H1 (cell line): Measurements from ENCODE around the gene FMNL2. TPM values are rescaled to one million over a fixed set of nuclear protein-coding genes. Genes with fewer than 3 reads are reported as not detected.

Source experiments
- CTCF ChIA-PET: fragments of 300-600 bp; sonication (Branson Sonifier 250); formaldehyde crosslinking; loops from one replicate; lab custom pipeline; 2021; ENCODE audit not compliant: partially characterized antibody; lab: Charles Lee
- POLR2A ChIA-PET: fragments of 300-600 bp; sonication (Branson Sonifier 250); formaldehyde crosslinking; loops from one replicate; lab custom pipeline; 2021; ENCODE audit warnings: inconsistent platforms; ENCODE audit not compliant: partially characterized antibody; lab: Charles Lee
- DNase-seq, 2 experiments: peaks; one replicate each; pipeline versions ENCODE4 v3.0.0 to v3.0.0-alpha.2; 2010 to 2022; ENCODE audit warnings: low spot score in 2 of 2, low read depth in 1 of 2, mixed read lengths in 1 of 2
- FAIRE-seq: peaks from 2 replicates; lab custom pipeline; 2011; peaks lifted over from hg19 to GRCh38; lab: Jason Lieb, UNC
- H2AFZ ChIP-seq: 2 replicates; pipeline ENCODE4 v1.8.1; 2012; ENCODE audit warnings: low read length, inconsistent platforms
- H2AK5ac ChIP-seq: 2 replicates; pipeline ENCODE4 v1.6.1; 2013; ENCODE audit warnings: low read depth, low read length
- H2BK120ac ChIP-seq: replicated peaks from 2 replicates; pipeline ENCODE3; 2013; ENCODE audit warnings: low read depth, low read length, inconsistent platforms
- H2BK12ac ChIP-seq: 2 replicates; pipeline ENCODE4 v1.6.1; 2013; ENCODE audit warnings: low read depth, low read length
- H2BK15ac ChIP-seq: 2 replicates; pipeline ENCODE4 v1.6.1; 2013; ENCODE audit warnings: low read length
- H2BK20ac ChIP-seq: 2 replicates; pipeline ENCODE4 v1.6.1; 2013; ENCODE audit warnings: low read length
- H2BK5ac ChIP-seq: 2 replicates; pipeline ENCODE4 v1.6.1; 2013; ENCODE audit warnings: low read depth, low read length
- H3K14ac ChIP-seq: 2 replicates; pipeline ENCODE4 v1.6.1; 2013; ENCODE audit warnings: inconsistent platforms; ENCODE audit not compliant: insufficient read length
- H3K18ac ChIP-seq: 2 replicates; pipeline ENCODE4 v1.6.1; 2013; ENCODE audit warnings: low read length; ENCODE audit errors: extremely low read depth
- H3K23ac ChIP-seq: 2 replicates; pipeline ENCODE4 v1.6.1; 2013; ENCODE audit warnings: inconsistent platforms; ENCODE audit not compliant: insufficient read length
- H3K23me2 ChIP-seq: 2 replicates; pipeline ENCODE4 v1.6.1; 2013; ENCODE audit warnings: low read depth, low read length
- H3K27ac ChIP-seq: 2 replicates; pipeline ENCODE4 v1.6.1; 2011; ENCODE audit warnings: low read depth, low read length, inconsistent platforms
- H3K27me3 ChIP-seq, 4 experiments: replicated peaks in 1 of 4; 1 replicate in 1 of 4; 2 replicates in 3 of 4; pipeline versions ENCODE4 v1.6.1 to v1.8.1; 2011 to 2013; ENCODE audit warnings: low read length in 3 of 4, mild to moderate bottlenecking in 3 of 4, inconsistent platforms in 2 of 4, mixed read lengths in 2 of 4, moderate library complexity in 1 of 4; ENCODE audit not compliant: control insufficient read depth in 3 of 4, insufficient read depth in 3 of 4; ENCODE audit errors: extremely low read depth in 1 of 4
- H3K36me3 ChIP-seq, 4 experiments: 2 replicates each; pipeline versions ENCODE4 v1.6.1 to v1.8.1; 2011 to 2013; ENCODE audit warnings: mild to moderate bottlenecking in 4 of 4, low read length in 3 of 4, moderate library complexity in 2 of 4, control low read depth in 1 of 4, inconsistent platforms in 1 of 4; ENCODE audit not compliant: insufficient read depth in 4 of 4, control insufficient read depth in 2 of 4
- H3K4ac ChIP-seq: replicated peaks from 2 replicates; pipeline ENCODE3; 2013; ENCODE audit warnings: low read length, low read depth, mixed read lengths, inconsistent platforms; ENCODE audit not compliant: insufficient read length
- H3K4me1 ChIP-seq, 4 experiments: replicated peaks in 1 of 4; 1 replicate in 1 of 4; 2 replicates in 3 of 4; pipeline versions ENCODE4 v1.6.1 to v1.8.1; 2011 to 2013; ENCODE audit warnings: low read length in 3 of 4, inconsistent platforms in 2 of 4, mixed read lengths in 1 of 4; ENCODE audit not compliant: insufficient read depth in 4 of 4, control insufficient read depth in 3 of 4
- H3K4me2 ChIP-seq, 2 experiments: 2 replicates each; pipeline versions ENCODE4 v1.6.1 to v1.8.1; 2011 to 2013; ENCODE audit warnings: low read depth in 2 of 2, low read length in 2 of 2, control low read depth in 1 of 2, inconsistent platforms in 1 of 2, mild to moderate bottlenecking in 1 of 2; ENCODE audit not compliant: insufficient read depth in 1 of 2
- H3K4me3 ChIP-seq, 4 experiments: fragments of 200-600, 300-600 bp in 1 of 4; sonication (generic), shearing (Covaris generic), sonication (Bioruptor Twin) in 1 of 4; 2 replicates each; pipeline versions ENCODE4 v1.5.1 to v1.8.1; 2011 to 2016; ENCODE audit warnings: low read length in 4 of 4, low read depth in 3 of 4, control low read depth in 2 of 4, inconsistent platforms in 2 of 4, mild to moderate bottlenecking in 2 of 4, mixed read lengths in 1 of 4, moderate library complexity in 1 of 4; ENCODE audit not compliant: insufficient read depth in 2 of 4; ENCODE audit errors: extremely low read depth in 1 of 4
- H3K56ac ChIP-seq: replicated peaks from 2 replicates; pipeline ENCODE3; 2013; ENCODE audit warnings: low read depth, mild to moderate bottlenecking, mixed read lengths, low read length, inconsistent platforms; ENCODE audit not compliant: insufficient read length
- H3K79me1 ChIP-seq: 2 replicates; pipeline ENCODE4 v1.6.1; 2013; ENCODE audit warnings: low read depth, low read length, control low read depth
- H3K79me2 ChIP-seq, 2 experiments: 2 replicates each; pipeline versions ENCODE4 v1.6.1 to v1.8.1; 2012 to 2013; ENCODE audit warnings: low read length in 2 of 2, mild to moderate bottlenecking in 2 of 2, inconsistent platforms in 1 of 2; ENCODE audit not compliant: insufficient read depth in 2 of 2, control insufficient read depth in 1 of 2
- H3K9ac ChIP-seq, 4 experiments: replicated peaks in 1 of 4; 1 replicate in 1 of 4; 2 replicates in 3 of 4; pipeline versions ENCODE4 v1.6.1 to v1.8.1; 2011 to 2013; ENCODE audit warnings: low read depth in 3 of 4, low read length in 3 of 4, control low read depth in 2 of 4, mild to moderate bottlenecking in 2 of 4, moderate library complexity in 2 of 4, inconsistent platforms in 1 of 4; ENCODE audit errors: extremely low read depth in 1 of 4
- H3K9me3 ChIP-seq, 2 experiments: 2 replicates each; pipeline versions ENCODE4 v1.6.1 to v1.8.1; 2012 to 2013; ENCODE audit warnings: mild to moderate bottlenecking in 2 of 2, moderate library complexity in 2 of 2, control low read depth in 1 of 2, inconsistent platforms in 1 of 2, low read depth in 1 of 2, low read length in 1 of 2, mixed read lengths in 1 of 2; ENCODE audit not compliant: insufficient read depth in 2 of 2
- H4K20me1 ChIP-seq, 2 experiments: replicated peaks in 1 of 2; 2 replicates each; pipeline versions ENCODE3 to v1.8.1; 2011 to 2013; ENCODE audit warnings: inconsistent platforms in 2 of 2, low read length in 2 of 2, mild to moderate bottlenecking in 1 of 2; ENCODE audit not compliant: insufficient read depth in 2 of 2, control insufficient read depth in 1 of 2
- H4K5ac ChIP-seq: 2 replicates; pipeline ENCODE4 v1.6.1; 2013; ENCODE audit warnings: low read length, low read depth, mixed read lengths, inconsistent platforms; ENCODE audit not compliant: insufficient read length
- H4K8ac ChIP-seq: 2 replicates; pipeline ENCODE4 v1.8.0; 2013; ENCODE audit warnings: mild to moderate bottlenecking, moderate library complexity, low read length, inconsistent platforms; ENCODE audit not compliant: insufficient read depth; ENCODE audit errors: extremely low read depth
- H4K91ac ChIP-seq: replicated peaks from 2 replicates; pipeline ENCODE3; 2013; ENCODE audit warnings: low read length, mixed read lengths, inconsistent platforms; ENCODE audit not compliant: insufficient read length
- CBX8 ChIP-seq: fragments of 300-800, 300-1000 bp; sonication (generic); IDR thresholded peaks from 2 replicates; pipeline ENCODE4 v1.7.1; 2016; ENCODE audit warnings: low read depth, low read length, borderline replicate concordance
- KDM5A ChIP-seq: fragments of 200-600 bp; IDR thresholded peaks from 2 replicates; pipeline ENCODE4 v1.7.1; 2012; ENCODE audit warnings: mild to moderate bottlenecking, low read length, inconsistent platforms, mixed read lengths
- YY1 ChIP-seq: IDR thresholded peaks from 2 replicates; pipeline ENCODE4 v1.6.1; 2011; ENCODE audit warnings: low read depth, mild to moderate bottlenecking, low read length
- WGBS, 2 experiments: shearing (Covaris generic) in 1 of 2; methylation state at CpG; one replicate each; pipeline versions ENCODE4 v1.1.6 to v1.1.7; 2013 to 2015; ENCODE audit warnings: low lambda C conversion rate in 2 of 2, mixed read lengths in 2 of 2, inconsistent platforms in 1 of 2, low coverage in 1 of 2, missing lambda C conversion rate in 1 of 2; ENCODE audit not compliant: insufficient replicate concordance in 2 of 2, insufficient coverage in 1 of 2, insufficient read length in 1 of 2; ENCODE audit errors: extremely low coverage in 1 of 2, missing lambda C conversion rate in 1 of 2; 5-methylcytosine and 5-hydroxymethylcytosine counted together
- polyA plus RNA-seq, 7 experiments: library from polyadenylated mRNA; depleted of rRNA in 3 of 7; stranded (reverse) in 5 of 7; unstranded in 2 of 7; fragments of >200 nt in 5 of 7; fragments of 200-250 nt in 2 of 7; gene quantifications; 1 replicate in 5 of 7; 2 replicates in 1 of 7; 4 replicates in 1 of 7; pipeline versions ENCODE4 v1.2.1 to v1.2.3, GENCODE V29; 2011 to 2013; ENCODE audit warnings: missing spikeins in 2 of 7, mixed read lengths in 2 of 7
- total RNA-seq: library from RNA; stranded (reverse); fragmentation: NEBNext Ultra II Directional; extraction: Animal tissue kit (Norgen Biotek cat#: 25700); gene quantifications from 2 replicates; pipeline ENCODE4 v1.2.1, GENCODE V29; 2021
- TF ChIP-seq, protein P1 (sequence below): IDR thresholded peaks from 2 replicates; pipeline ENCODE4 v1.6.1; 2012; ENCODE audit warnings: inconsistent platforms
- TF ChIP-seq, protein P2 (sequence below): IDR thresholded peaks from 2 replicates; pipeline ENCODE4 v1.6.1; 2011; ENCODE audit warnings: low read depth, mild to moderate bottlenecking, low read length; ENCODE audit not compliant: insufficient read depth

FMNL2 gene
- total and polyA plus RNA-seq, 2 of the 8 experiments (the other 6 are each of a cell fraction or from before 2014, with no cell fraction given), result 15.5 to 45.1 TPM

DNA sequence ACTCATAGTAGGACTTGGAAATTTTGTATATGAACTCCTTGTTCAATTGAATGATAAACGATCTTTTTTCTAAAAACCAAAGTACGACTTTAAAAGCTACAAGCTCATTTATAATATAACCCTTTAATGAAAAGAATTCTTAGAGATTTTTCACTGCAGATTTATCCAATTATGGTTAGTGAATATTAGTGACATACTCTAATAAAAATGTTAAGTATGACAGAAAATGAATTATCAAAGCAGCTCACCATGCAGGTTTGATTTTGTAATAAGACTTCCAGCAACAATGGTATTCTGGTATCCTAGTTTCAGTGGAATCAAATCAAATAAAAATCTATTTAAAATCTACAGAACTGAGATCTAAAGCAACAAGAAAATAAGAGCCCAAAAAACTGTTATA is 343.8 kb downstream of the FMNL2 start:
- no peak for DNase-seq
- H3K27ac ChIP-seq, result no peak overlapping the region
- no peak overlapping the region for H3K23ac ChIP-seq
- no peaks in the 10 kb centered on the region for H3K27me3 ChIP-seq
- no peak overlapping the region for H4K8ac ChIP-seq
- no peak overlapping the region for H4K5ac ChIP-seq
- no peak overlapping the region for H3K4me2 ChIP-seq
- POLR2A ChIA-PET, result no interaction called here
- H3K4ac ChIP-seq, result no peak overlapping the region
- 0 out of 4 replicates have a peak, but pooled peaks cover 2 to 3% of the 10 kb centered on the region in 2 experiments for H3K9me3 ChIP-seq
- H2BK15ac ChIP-seq, result no peak overlapping the region
- no peak overlapping the region for H3K14ac ChIP-seq
- no peaks in the 10 kb centered on the region for H3K23me2 ChIP-seq
- H2BK5ac ChIP-seq, result no peak overlapping the region
- H3K18ac ChIP-seq, result no peak overlapping the region
- H2BK20ac ChIP-seq, result no peak overlapping the region
- H3K9ac ChIP-seq, result no peak overlapping the region
- H2AK5ac ChIP-seq, result no peak overlapping the region
- H3K79me1 ChIP-seq, result no peaks in the 10 kb centered on the region
- H2BK12ac ChIP-seq, result no peak overlapping the region
- peaks cover 0 to 15% of the 10 kb centered on the region in 2 experiments; a peak in 2 of 4 replicates for H3K79me2 ChIP-seq
- no peaks in the 10 kb centered on the region for H3K4me1 ChIP-seq
- no peak overlapping the region for H3K56ac ChIP-seq
- WGBS, 2 experiments, result 90% methylated on average over 2 of the region's 2 CpGs; no CpG with 5 or more reads in 1 of the 2 experiments
- H4K91ac ChIP-seq, result no peak overlapping the region
- H3K4me3 ChIP-seq, result no peak overlapping the region
- CTCF ChIA-PET, result no interaction called here
- H3K36me3 ChIP-seq, result peaks cover 6 to 87% (median 44%) of the 10 kb centered on the region in 4 experiments; a peak in 7 of 8 replicates
- H2BK120ac ChIP-seq, result no peak overlapping the region
- peaks cover 0 to 3% of the 10 kb centered on the region in 2 experiments for H4K20me1 ChIP-seq
- no peak overlapping the region for H2AFZ ChIP-seq
- no peak for FAIRE-seq
- TF ChIP-seq, protein P1, sequence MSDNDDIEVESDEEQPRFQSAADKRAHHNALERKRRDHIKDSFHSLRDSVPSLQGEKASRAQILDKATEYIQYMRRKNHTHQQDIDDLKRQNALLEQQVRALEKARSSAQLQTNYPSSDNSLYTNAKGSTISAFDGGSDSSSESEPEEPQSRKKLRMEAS, result no peak
- TF ChIP-seq KDM5A (no peak), CBX8 (no peak), YY1 (no peak)
- TF ChIP-seq, protein P2, sequence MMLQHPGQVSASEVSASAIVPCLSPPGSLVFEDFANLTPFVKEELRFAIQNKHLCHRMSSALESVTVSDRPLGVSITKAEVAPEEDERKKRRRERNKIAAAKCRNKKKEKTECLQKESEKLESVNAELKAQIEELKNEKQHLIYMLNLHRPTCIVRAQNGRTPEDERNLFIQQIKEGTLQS, result no peak
